Measurements from ENCODE around the gene CDC37. TPM values are rescaled to one million over a fixed set of nuclear protein-coding genes. Genes with fewer than 3 reads are reported as not detected.

Gene CDC37
- total and polyA plus RNA-seq, 2 of the 4 experiments (the other 2 are of a cell fraction), result 209 to 650 TPM

- Histone ChIP-seq H3K27me3 (ENCODE audit: control insufficient read depth, insufficient read depth, low read length) (no peaks in the 10 kb centered on the region), H2AK9ac (replicated peaks; ENCODE audit: low read depth, low read length, poor library complexity) (peak within 1 kb of the TSS; percentile 98), H2BK20ac (ENCODE audit: low read depth, low read length) (no peak within 1 kb of the TSS; the same call in 1 of the 2 replicates), H4K20me1 (ENCODE audit: insufficient read depth, low read length) (no peaks in the 10 kb centered on the region), H2BK15ac (ENCODE audit: low read depth, low read length) (peak within 1 kb of the TSS; percentile 78; the same call in 1 of the 3 replicates), H3K18ac (ENCODE audit: low read depth, low read length) (no peak within 1 kb of the TSS; the same call in 1 of the 2 replicates), H3K27ac (ENCODE audit: insufficient read depth, low read length) (peak within 1 kb of the TSS; percentile 73), H3K4me2 (ENCODE audit: low read depth, low read length) (peak within 1 kb of the TSS; percentile 86), H3K14ac (replicated peaks; ENCODE audit: low read depth, low read length) (peak within 1 kb of the TSS; percentile 93), H4K5ac (ENCODE audit: low read depth, low read length) (peak within 1 kb of the TSS; percentile 75), H2BK5ac (ENCODE audit: low read depth, low read length, poor library complexity, severe bottlenecking) (peak within 1 kb of the TSS; percentile 73), H3K4me3 (ENCODE audit: insufficient read depth, low read depth, low read length) (peak within 1 kb of the TSS; percentile 65), H2BK120ac (ENCODE audit: low read depth, low read length) (peak within 1 kb of the TSS; percentile 7; the same call in 1 of the 2 replicates), H3K23ac (ENCODE audit: low read depth, low read length) (peak within 1 kb of the TSS; percentile 96), H3K9ac (ENCODE audit: low read depth, low read length) (peak within 1 kb of the TSS; percentile 84), H4K8ac (ENCODE audit: low read depth in 2 of 2, low read length in 2 of 2) (peak within 1 kb of the TSS; percentile 93 to 95), H3K9me1 (ENCODE audit: insufficient read depth, low read length) (no peaks in the 10 kb centered on the region), H3K36me3 (ENCODE audit: control insufficient read depth, insufficient read depth, low read length) (peaks cover 8% of the 10 kb centered on the region; the same call in 1 of the 2 replicates), H2AK5ac (ENCODE audit: low read depth, low read length) (peak within 1 kb of the TSS; percentile 92), H3K56ac (ENCODE audit: extremely low read depth, insufficient read depth, low read length) (peak within 1 kb of the TSS; percentile 86), H3K79me1 (ENCODE audit: low read depth in 1 of 2, low read length in 2 of 2) (peaks cover 9 to 25% of the 10 kb centered on the region in 2 experiments; a peak in 3 of 4 replicates), H3K4ac (ENCODE audit: low read depth, low read length) (peak within 1 kb of the TSS; percentile 83), H3K4me1 (ENCODE audit: control insufficient read depth, insufficient read depth, low read length) (peaks cover 2% of the 10 kb centered on the region), H4K91ac (ENCODE audit: insufficient read depth, low read depth, low read length) (peak within 1 kb of the TSS; percentile 78), H3K9me3 (ENCODE audit: control insufficient read depth, insufficient read depth, low read length) (no peaks in the 10 kb centered on the region), H2AFZ (replicated peaks; ENCODE audit: low read length, poor library complexity) (peak within 1 kb of the TSS; percentile 97)
- POLR2A ChIA-PET (ENCODE audit: unreplicated experiment), result no interaction called here
- dilution Hi-C loops (cut with HindIII; ENCODE audit: low sequenced_read_pairs, unreplicated experiment) (no loop called here), intact Hi-C loops (cut with micrococcal nuclease) (no loop called here), in situ Hi-C loops (cut with MboI; ENCODE audit: low sequenced_read_pairs) (loop anchor here (10.0 kb wide), 1 partner anchor 456 kb away; no protein-coding TSS in a partner anchor)
- 1% methylated on average over 36 of the region's 58 CpGs; no CpG with 5 or more reads in 1 of the 2 experiments for WGBS, 2 experiments (ENCODE audit: extremely low coverage in 2 of 2, insufficient read length in 1 of 2)
- BruUV-seq (replicated peaks), result no TSS peak
- peak; percentile 98 for ATAC-seq (ENCODE audit: low read depth)
- DNase-seq, result peak; percentile 98
- CTCF ChIA-PET, result interaction anchor here (0.6 to 1.8 kb wide), 5 partner anchors 8 to 97 kb away, joined by 3 to 4 read pairs (median 3); no protein-coding TSS in a partner anchor
- no peak for TF ChIP-seq POLR2A (IDR thresholded peaks at IDR 0.05; ENCODE audit: low read depth, low read length)
- peak; percentile 2; the same call in 1 of the 2 replicates for TF ChIP-seq MAFK (IDR thresholded peaks at IDR 0.05; ENCODE audit: low read depth, low read length)
- TF ChIP-seq BHLHE40 (IDR thresholded peaks at IDR 0.05; ENCODE audit: low read depth, low read length), result no peak
- TF ChIP-seq SMC3 (IDR thresholded peaks at IDR 0.05; ENCODE audit: low read depth, low read length), result no peak
- peak; percentile 77; the same call in 1 of the 2 replicates for TF ChIP-seq FOS (IDR thresholded peaks at IDR 0.05; ENCODE audit: low read depth, low read length)
- TF ChIP-seq RAD21 (IDR thresholded peaks at IDR 0.05; ENCODE audit: low read length), result no peak
- TF ChIP-seq MXI1 (IDR thresholded peaks at IDR 0.05; ENCODE audit: borderline replicate concordance, low read depth, low read length), result 0 out of 2 replicates have a peak, but pooled peaks have one; percentile 29
- no peak for TF ChIP-seq ELK1 (IDR thresholded peaks at IDR 0.05; ENCODE audit: borderline replicate concordance, low read depth, low read length)
- TF ChIP-seq RFX5 (IDR thresholded peaks at IDR 0.05; ENCODE audit: low read depth, low read length), result peak; percentile 71
- peak; percentile 77; the same call in 1 of the 2 replicates for TF ChIP-seq MAZ (IDR thresholded peaks at IDR 0.05; ENCODE audit: borderline replicate concordance, low read depth, low read length)
- no peak for TF ChIP-seq CHD1 (IDR thresholded peaks at IDR 0.05; ENCODE audit: low read depth, low read length)
Measured at GRCh38 chr19:10380313-10381102, 22.8 kb downstream of the CDC37 start, which contains the start of gene TYK2. TSS of gene TYK2 (minus strand) at chr19:10380572. CDS start at chr19:10378406, 2,166 bp downstream.

All from IMR-90 (cell line).